Activated T-cell treated with anti-CD3 and anti-CD28 coated beads, Interleukin-2, amount 50 U/mL, for 72 hours (primary cell): ENCODE measurements around the gene GRAMD4. TPM values are rescaled to one million over a fixed set of nuclear protein-coding genes. Genes with fewer than 3 reads are reported as not detected.

Experiments
- ATAC-seq, 2 donors: fragments of 150-1000 bp; cut with Tn5 transposase; replicated peaks in 1 of 2; 2 replicates each; pipeline ENCODE4 v1.10.0; 2021; ENCODE audit warnings: moderate library complexity in 2 of 2, mild to moderate bottlenecking in 1 of 2
- DNase-seq, 2 donors: peaks; one replicate each; pipeline ENCODE4 v3.0.0; 2021 to 2022; ENCODE audit warnings: mixed read lengths in 1 of 2
- H3K27ac Mint-ChIP-seq: one replicate; pipeline ENCODE4 v1.8.0; 2022; ENCODE audit warnings: mild to moderate bottlenecking, moderate library complexity, mixed read lengths
- H3K27me3 Mint-ChIP-seq: one replicate; pipeline ENCODE4 v1.8.0; 2022; ENCODE audit warnings: low read depth, mixed read lengths
- H3K36me3 Mint-ChIP-seq, 2 donors: one replicate each; pipeline ENCODE4 v1.8.0; 2022; ENCODE audit warnings: mixed read lengths in 2 of 2, mild to moderate bottlenecking in 1 of 2; ENCODE audit not compliant: insufficient read depth in 2 of 2
- H3K4me1 Mint-ChIP-seq: one replicate; pipeline ENCODE4 v1.8.0; 2022; ENCODE audit warnings: low read depth, mixed read lengths
- H3K4me3 Mint-ChIP-seq, 2 donors: one replicate each; pipeline ENCODE4 v1.8.0; 2022; ENCODE audit warnings: mild to moderate bottlenecking in 2 of 2, mixed read lengths in 2 of 2, moderate library complexity in 2 of 2
- H3K9me3 Mint-ChIP-seq, 2 donors: one replicate each; pipeline ENCODE4 v1.8.0; 2022; ENCODE audit warnings: mixed read lengths in 2 of 2
- total RNA-seq, 2 donors: library from RNA; stranded (reverse); gene quantifications; one replicate each; pipeline ENCODE4 v1.2.3, GENCODE V29; 2022

The GRAMD4 gene
- total RNA-seq, 2 donors from 2014 or later = 42.8 to 53.5 TPM

DNA sequence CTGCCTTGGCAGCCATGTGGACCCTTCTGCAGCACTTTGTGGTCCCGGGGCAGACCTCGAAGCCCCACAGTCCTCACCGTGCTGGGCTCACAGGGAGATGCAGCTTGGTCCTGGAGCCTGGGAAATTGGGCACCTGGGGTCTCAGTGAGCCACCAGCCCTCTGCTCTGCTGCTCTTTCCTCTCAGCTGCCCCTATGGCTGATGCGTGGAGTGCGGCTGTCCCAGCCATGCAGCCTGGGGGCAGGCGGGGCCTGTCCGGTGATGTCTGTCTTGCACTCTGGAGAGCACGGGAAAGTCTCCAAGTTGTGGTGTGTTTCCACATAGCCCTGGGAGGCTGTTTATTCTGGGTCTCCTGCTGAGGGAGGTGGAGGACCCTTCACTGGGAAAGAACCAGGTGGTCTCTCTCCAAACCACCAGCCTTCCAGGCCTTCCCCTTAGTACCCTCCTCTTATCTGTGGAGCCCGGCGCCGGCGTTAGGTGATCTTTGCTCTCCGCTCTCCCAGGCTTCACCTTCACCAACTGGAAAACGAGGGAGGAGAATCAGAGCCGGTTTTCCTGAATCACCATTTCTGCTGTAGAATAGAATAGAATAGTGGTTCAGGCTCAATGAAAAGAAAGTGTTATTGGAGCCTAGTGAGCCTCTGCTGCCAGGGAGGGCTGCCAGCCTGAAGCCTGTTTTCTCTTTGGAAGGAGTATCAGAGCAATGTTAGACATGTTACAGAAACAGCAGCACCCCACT is 41.2 kb upstream of the GRAMD4 start:
- Mint-ChIP-seq H3K36me3 (peaks cover 0 to 2% of the 10 kb centered on the region in 2 donors), H3K4me3 (peak overlapping the region; percentile 92 to 96), H3K9me3 (no peaks in the 10 kb centered on the region), H3K27ac (peak overlapping the region; percentile 27), H3K4me1 (peaks cover 54% of the 10 kb centered on the region), H3K27me3 (no peaks in the 10 kb centered on the region)
- ATAC-seq (no peak), DNase-seq (no peak)

GRCh38 chr22:46579751-46580449 is 40.3 kb upstream of the GRAMD4 start:
- peaks cover 54% of the 10 kb centered on the region for H3K4me1 Mint-ChIP-seq
- no peaks in the 10 kb centered on the region for H3K27me3 Mint-ChIP-seq
- ATAC-seq (no peak), DNase-seq (no peak)
- H3K27ac Mint-ChIP-seq = no peak overlapping the region
- no peaks in the 10 kb centered on the region for H3K9me3 Mint-ChIP-seq
- peaks cover 0 to 2% of the 10 kb centered on the region in 2 donors for H3K36me3 Mint-ChIP-seq
- H3K4me3 Mint-ChIP-seq = no peak overlapping the region

GRCh38 chr22:46580940-46581537 is 39.1 kb upstream of the GRAMD4 start:
- Mint-ChIP-seq H3K36me3 (peaks cover 0 to 2% of the 10 kb centered on the region in 2 donors), H3K4me1 (peaks cover 43% of the 10 kb centered on the region), H3K27ac (no peak overlapping the region), H3K9me3 (no peaks in the 10 kb centered on the region), H3K4me3 (no peak overlapping the region), H3K27me3 (no peaks in the 10 kb centered on the region)
- ATAC-seq (no peak), DNase-seq (no peak)

DNA sequence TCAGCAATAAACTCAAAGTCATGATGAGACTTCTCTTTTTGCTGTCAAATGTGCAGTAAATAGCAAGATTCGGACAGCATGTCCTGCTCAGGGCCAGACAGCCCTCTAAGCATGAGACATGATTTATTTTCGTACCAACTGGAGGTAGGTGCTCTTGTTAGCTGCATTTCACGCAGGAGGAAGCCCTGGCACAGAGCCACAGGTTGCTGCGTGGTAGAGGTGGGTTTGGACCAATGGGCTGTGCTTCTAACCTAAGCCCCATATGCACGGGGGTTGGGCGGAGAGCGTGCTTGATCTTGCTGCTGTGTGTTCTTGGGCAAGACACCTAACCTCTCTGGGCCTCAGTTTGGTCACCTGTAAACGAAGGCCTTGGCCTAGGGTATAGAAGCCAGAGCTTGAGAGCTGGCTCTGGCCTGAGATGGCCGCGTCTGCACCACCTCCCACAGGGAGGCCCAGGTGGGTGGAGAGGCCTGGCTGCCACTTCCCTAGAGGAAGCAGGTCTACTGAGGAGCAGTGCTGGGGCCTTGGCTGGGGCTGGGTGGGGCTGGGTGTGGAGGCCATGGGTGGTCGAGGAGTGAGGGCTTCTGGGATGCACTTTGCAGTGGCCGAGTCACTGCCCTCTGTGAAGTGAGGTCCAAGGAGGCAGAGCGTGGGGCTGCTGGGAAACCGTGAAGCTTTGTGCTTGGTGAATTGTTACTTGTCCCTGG is 38.5 kb upstream of the GRAMD4 start:
- no peak overlapping the region for H3K27ac Mint-ChIP-seq
- DNase-seq (no peak), ATAC-seq (no peak)
- H3K36me3 Mint-ChIP-seq = peaks cover 0 to 2% of the 10 kb centered on the region in 2 donors
- no peaks in the 10 kb centered on the region for H3K27me3 Mint-ChIP-seq
- no peak overlapping the region for H3K4me3 Mint-ChIP-seq
- H3K4me1 Mint-ChIP-seq = peaks cover 42% of the 10 kb centered on the region
- no peaks in the 10 kb centered on the region for H3K9me3 Mint-ChIP-seq

GRCh38 chr22:46582281-46582933 is 37.8 kb upstream of the GRAMD4 start:
- ATAC-seq = no peak
- Mint-ChIP-seq H3K27me3 (no peaks in the 10 kb centered on the region), H3K4me3 (no peak overlapping the region), H3K36me3 (peaks cover 0 to 2% of the 10 kb centered on the region in 2 donors), H3K9me3 (no peaks in the 10 kb centered on the region), H3K4me1 (peaks cover 49% of the 10 kb centered on the region), H3K27ac (no peak overlapping the region)
- no peak for DNase-seq

- H3K4me3 Mint-ChIP-seq = no peak overlapping the region
- no peak for DNase-seq
- H3K27me3 Mint-ChIP-seq = no peaks in the 10 kb centered on the region
- no peak for ATAC-seq
- H3K9me3 Mint-ChIP-seq = no peaks in the 10 kb centered on the region
- H3K4me1 Mint-ChIP-seq = peaks cover 50% of the 10 kb centered on the region
- no peak overlapping the region for H3K27ac Mint-ChIP-seq
- no peaks in the 10 kb centered on the region for H3K36me3 Mint-ChIP-seq
Observed at GRCh38 chr22:46583571-46583970, 36.6 kb upstream of the GRAMD4 start.

- no peak overlapping the region for H3K4me3 Mint-ChIP-seq
- H3K9me3 Mint-ChIP-seq = no peaks in the 10 kb centered on the region
- H3K27ac Mint-ChIP-seq = no peak overlapping the region
Observed at GRCh38 chr22:46584081-46584921, 35.9 kb upstream of the GRAMD4 start.

DNA sequence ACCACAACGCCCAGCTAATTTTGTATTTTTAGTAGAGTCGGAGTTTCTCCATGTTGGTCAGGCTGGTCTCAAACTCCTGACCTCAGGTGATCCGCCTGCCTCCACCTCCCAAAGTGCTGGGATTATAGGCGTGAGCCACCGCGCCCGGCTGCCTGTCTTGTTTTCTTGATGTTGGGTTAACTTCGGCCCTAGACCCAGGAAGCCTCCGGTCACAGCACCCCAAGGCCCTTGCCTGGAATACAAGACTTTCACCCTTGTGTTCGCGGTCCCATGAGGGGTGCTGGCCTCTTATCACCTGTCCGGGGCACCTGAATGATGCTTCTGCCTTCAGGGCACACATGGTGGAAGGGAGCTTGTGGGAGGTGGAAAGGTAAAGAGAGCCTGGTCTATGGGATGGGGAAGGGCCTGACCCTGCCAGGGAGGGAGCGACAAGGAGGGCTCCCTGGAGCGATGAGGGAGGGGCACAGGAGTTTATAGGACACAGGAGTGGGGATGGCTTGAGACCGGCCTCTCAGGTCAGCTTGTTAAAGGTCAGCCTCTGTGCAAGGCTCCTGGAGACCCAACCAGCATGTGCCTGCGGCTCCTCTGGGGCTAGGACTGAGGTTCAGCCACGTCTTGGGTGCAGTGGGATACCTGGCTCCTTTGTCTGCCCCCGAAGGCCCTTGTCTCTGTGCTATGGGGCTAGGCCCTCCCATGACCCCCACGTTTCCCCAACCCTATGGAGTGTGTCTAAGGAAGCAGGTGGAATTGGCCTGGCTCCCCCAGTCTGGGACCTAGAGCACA is 34.7 kb upstream of the GRAMD4 start:
- DNase-seq = no peak
- H3K4me3 Mint-ChIP-seq = no peak overlapping the region
- H3K9me3 Mint-ChIP-seq = no peaks in the 10 kb centered on the region
- peaks cover 32% of the 10 kb centered on the region for H3K4me1 Mint-ChIP-seq
- H3K36me3 Mint-ChIP-seq = no peaks in the 10 kb centered on the region
- H3K27me3 Mint-ChIP-seq = no peaks in the 10 kb centered on the region
- no peak for ATAC-seq
- H3K27ac Mint-ChIP-seq = no peak overlapping the region

More at GRCh38 chr22:46584081-46584921, 35.9 kb upstream of the GRAMD4 start:
- Mint-ChIP-seq H3K27me3 (no peaks in the 10 kb centered on the region), H3K36me3 (no peaks in the 10 kb centered on the region), H3K4me1 (peaks cover 42% of the 10 kb centered on the region)
- DNase-seq (no peak), ATAC-seq (no peak)

DNA sequence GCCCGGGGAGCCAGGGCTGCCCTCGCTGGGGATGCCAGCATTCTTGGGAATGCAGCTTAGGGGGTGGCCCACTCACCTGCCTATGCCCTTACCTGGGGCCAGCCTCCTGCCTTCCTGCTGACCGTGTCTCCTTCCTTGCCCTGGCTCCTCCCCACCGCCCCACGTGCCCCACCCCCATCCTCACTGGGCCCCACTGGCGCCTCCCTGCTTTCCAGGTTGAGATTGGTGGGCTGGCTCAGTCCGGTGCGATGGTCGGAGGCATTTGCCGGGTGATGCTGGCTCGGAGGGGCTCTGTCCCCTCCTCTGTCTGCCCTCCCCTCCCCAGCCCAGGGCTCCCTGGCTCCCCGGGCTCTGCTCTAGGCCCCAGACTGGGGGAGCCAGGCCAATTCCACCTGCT is 34.1 kb upstream of the GRAMD4 start:
- peaks cover 31% of the 10 kb centered on the region for H3K4me1 Mint-ChIP-seq
- DNase-seq (no peak), ATAC-seq (no peak)
- H3K9me3 Mint-ChIP-seq = no peaks in the 10 kb centered on the region
- no peaks in the 10 kb centered on the region for H3K27me3 Mint-ChIP-seq
- no peak overlapping the region for H3K27ac Mint-ChIP-seq
- no peak overlapping the region for H3K4me3 Mint-ChIP-seq
- H3K36me3 Mint-ChIP-seq = no peaks in the 10 kb centered on the region

- H3K27ac Mint-ChIP-seq = no peak overlapping the region
- H3K4me1 Mint-ChIP-seq = peaks cover 26% of the 10 kb centered on the region
- no peak for ATAC-seq
- H3K36me3 Mint-ChIP-seq = no peaks in the 10 kb centered on the region
- H3K9me3 Mint-ChIP-seq = no peaks in the 10 kb centered on the region
- peak overlapping the region in 1 of 2 donors; percentile 56 for H3K4me3 Mint-ChIP-seq
- no peaks in the 10 kb centered on the region for H3K27me3 Mint-ChIP-seq
- DNase-seq = no peak
Observed at GRCh38 chr22:46586531-46587011, 33.6 kb upstream of the GRAMD4 start.

- Mint-ChIP-seq H3K4me3 (peak overlapping the region; percentile 56 to 83), H3K27me3 (no peaks in the 10 kb centered on the region), H3K9me3 (no peaks in the 10 kb centered on the region), H3K36me3 (no peaks in the 10 kb centered on the region), H3K4me1 (peaks cover 29% of the 10 kb centered on the region), H3K27ac (no peak overlapping the region)
- ATAC-seq (peak; percentile 57 to 70), DNase-seq (peak in 1 of 2 donors; percentile 36)
Observed at GRCh38 chr22:46587061-46587460, 33.1 kb upstream of the GRAMD4 start.
